GM12864 (cell line): ENCODE data around the gene DUSP5.

Source experiments
- DNase-seq: peaks from one replicate; pipeline ENCODE4 v3.0.0-alpha.2; 2011; ENCODE audit warnings: low read depth
- H3K4me3 ChIP-seq: 2 replicates; pipeline ENCODE4 v1.5.1; 2011; ENCODE audit warnings: mild to moderate bottlenecking, low read depth, low read length, control low read depth
- TF ChIP-seq, protein P1 (sequence below): IDR thresholded peaks from 2 replicates; pipeline ENCODE4 v1.5.1; 2011; ENCODE audit warnings: low read depth, mild to moderate bottlenecking, moderate library complexity, low read length, control low read depth, inconsistent platforms; ENCODE audit errors: missing control alignments

The DUSP5 gene

DNA sequence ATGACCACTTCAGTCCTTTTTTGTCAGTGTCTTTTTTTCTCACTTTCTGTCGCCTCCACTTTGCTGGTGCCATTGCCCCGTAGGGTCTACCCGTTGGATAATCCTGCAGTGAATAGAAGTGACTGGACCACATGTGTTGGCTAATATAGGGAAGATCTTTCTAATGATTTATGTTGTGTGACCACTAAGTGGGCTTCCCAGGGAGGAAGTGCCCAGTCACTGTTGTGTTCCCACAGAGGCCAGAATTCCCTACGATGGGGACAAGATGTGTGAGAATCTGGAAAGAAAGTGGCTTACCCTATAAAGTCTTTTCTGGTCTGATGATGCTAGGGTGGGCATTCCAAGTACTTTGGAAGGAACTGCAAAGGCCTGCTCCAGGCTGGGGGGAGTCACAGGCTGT, 41.4 kb downstream of the DUSP5 start:
- no peak overlapping the region for H3K4me3 ChIP-seq
- no peak for DNase-seq
- TF ChIP-seq, protein P1, sequence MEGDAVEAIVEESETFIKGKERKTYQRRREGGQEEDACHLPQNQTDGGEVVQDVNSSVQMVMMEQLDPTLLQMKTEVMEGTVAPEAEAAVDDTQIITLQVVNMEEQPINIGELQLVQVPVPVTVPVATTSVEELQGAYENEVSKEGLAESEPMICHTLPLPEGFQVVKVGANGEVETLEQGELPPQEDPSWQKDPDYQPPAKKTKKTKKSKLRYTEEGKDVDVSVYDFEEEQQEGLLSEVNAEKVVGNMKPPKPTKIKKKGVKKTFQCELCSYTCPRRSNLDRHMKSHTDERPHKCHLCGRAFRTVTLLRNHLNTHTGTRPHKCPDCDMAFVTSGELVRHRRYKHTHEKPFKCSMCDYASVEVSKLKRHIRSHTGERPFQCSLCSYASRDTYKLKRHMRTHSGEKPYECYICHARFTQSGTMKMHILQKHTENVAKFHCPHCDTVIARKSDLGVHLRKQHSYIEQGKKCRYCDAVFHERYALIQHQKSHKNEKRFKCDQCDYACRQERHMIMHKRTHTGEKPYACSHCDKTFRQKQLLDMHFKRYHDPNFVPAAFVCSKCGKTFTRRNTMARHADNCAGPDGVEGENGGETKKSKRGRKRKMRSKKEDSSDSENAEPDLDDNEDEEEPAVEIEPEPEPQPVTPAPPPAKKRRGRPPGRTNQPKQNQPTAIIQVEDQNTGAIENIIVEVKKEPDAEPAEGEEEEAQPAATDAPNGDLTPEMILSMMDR: no peak

- DNase-seq: no peak
Measured at GRCh38 chr10:110540031-110540430, 42.3 kb downstream of the DUSP5 start.

DNA sequence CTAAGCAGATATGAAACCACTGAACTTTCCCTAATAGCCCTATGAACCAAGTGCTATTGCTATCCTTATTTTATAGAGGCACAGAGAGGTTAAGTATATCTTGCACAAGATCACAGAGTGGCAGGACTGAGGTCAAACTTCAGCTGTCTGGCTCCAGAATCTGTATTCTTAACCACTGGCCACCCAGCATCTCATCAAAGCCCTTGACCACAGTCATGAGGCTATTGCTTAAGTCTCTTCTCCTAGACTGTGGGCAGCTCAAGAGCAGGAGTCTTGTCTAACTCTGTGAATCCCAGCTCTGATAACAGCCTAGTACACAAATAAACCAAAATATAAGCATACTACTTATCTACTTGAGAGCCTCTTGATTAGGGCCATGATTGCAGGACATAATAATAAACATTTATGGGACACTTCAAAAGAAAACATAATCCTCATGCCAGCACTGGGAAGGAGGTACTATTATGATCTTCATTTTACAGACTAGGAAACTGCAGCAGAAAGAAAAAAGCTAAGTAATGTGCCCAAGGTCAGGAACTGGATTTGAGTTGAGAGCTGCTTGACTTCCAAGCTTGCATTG, 47.3 kb downstream of the DUSP5 start:
- TF ChIP-seq, protein P1: no peak

More at GRCh38 chr10:110540031-110540430, 42.3 kb downstream of the DUSP5 start:
- no peak overlapping the region for H3K4me3 ChIP-seq
- TF ChIP-seq, protein P1: no peak

DNA sequence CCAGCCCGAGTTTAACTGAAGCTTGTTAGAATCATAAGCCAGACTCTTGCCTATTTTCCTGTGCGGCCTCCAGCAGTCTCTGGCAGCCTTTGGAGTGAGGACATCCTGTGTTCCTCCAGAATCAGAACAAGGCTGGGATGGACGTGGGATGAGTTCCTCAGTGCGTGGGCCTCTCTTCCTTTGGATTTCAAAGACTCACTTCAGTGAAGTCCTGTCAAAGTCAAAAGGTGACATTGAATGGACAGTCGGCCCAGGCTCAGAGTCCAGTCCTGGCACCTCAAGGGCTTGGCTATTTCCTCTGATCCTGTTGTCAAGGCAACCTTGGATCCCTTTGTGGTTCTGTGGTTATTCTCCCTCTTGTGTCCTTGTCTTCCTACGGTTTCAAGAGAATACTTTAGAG, 48.4 kb downstream of the DUSP5 start:
- TF ChIP-seq, protein P1: no peak
- no peak for DNase-seq

More for the DNA sequence above, 47.3 kb downstream of the DUSP5 start:
- H3K4me3 ChIP-seq: no peak overlapping the region
- no peak for DNase-seq

GRCh38 chr10:110546499-110547110, 48.9 kb downstream of the DUSP5 start:
- TF ChIP-seq, protein P1: no peak
- no peak for DNase-seq
- H3K4me3 ChIP-seq: no peak overlapping the region

More for the DNA sequence above, 48.4 kb downstream of the DUSP5 start:
- no peak overlapping the region for H3K4me3 ChIP-seq

- DNase-seq: no peak
- TF ChIP-seq, protein P1: peak; percentile 73
- H3K4me3 ChIP-seq: no peak overlapping the region
Measured at GRCh38 chr10:110547139-110547761, 49.5 kb downstream of the DUSP5 start.
